Mucosa of stomach (tissue), 1 donor: ENCODE measurements around the gene JARID2.
"Not testable (repeated sequence)": the region's sequence is repeated elsewhere in the genome, so short reads cannot be mapped to it uniquely, and the experiment has no call there.

Experiments used
- H3K27me3 ChIP-seq: one replicate; pipeline ENCODE4 v1.7.0; 2013; ENCODE audit warnings: mild to moderate bottlenecking, low read length; ENCODE audit not compliant: control insufficient read depth, insufficient read depth
- H3K36me3 ChIP-seq: one replicate; pipeline ENCODE4 v1.7.0; 2013; ENCODE audit warnings: low read length; ENCODE audit not compliant: control insufficient read depth, insufficient read depth
- H3K4me1 ChIP-seq: one replicate; pipeline ENCODE4 v1.7.0; 2013; ENCODE audit warnings: mild to moderate bottlenecking, low read length; ENCODE audit not compliant: control insufficient read depth, insufficient read depth
- H3K4me3 ChIP-seq: one replicate; pipeline ENCODE4 v1.7.0; 2013; ENCODE audit warnings: low read length
- H3K9ac ChIP-seq: one replicate; pipeline ENCODE4 v1.7.0; 2013; ENCODE audit warnings: mild to moderate bottlenecking, low read length, moderate library complexity
- H3K9me3 ChIP-seq: one replicate; pipeline ENCODE4 v1.7.0; 2013; ENCODE audit warnings: mild to moderate bottlenecking, low read length, moderate library complexity; ENCODE audit not compliant: control insufficient read depth
- donor health status: Pancreatic carcinoma.

JARID2 gene

DNA sequence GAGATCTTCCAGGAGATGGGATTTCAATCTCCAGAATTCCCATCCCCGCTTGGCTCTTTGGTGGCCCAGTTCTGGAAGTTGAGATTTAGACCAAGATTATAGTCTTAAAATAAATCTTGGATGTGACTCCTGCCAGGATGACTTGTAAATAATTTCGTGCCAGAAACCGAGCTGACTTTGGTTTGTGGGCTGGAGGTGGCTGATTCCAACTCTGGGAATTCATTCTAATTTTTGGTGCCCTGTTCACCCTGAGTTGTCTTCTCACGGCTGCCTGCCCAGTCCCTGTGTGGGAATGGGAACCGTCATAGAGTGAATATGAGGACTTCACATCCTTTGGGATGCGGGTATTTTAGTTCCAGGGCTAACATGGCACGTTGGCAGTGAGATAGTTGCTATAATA, 64.8 kb downstream of the JARID2 start:
- H3K4me1 ChIP-seq = peaks cover 12% of the 10 kb centered on the region
- H3K4me3 ChIP-seq = no peak overlapping the region
- no peaks in the 10 kb centered on the region for H3K9me3 ChIP-seq
- H3K36me3 ChIP-seq = no peaks in the 10 kb centered on the region
- no peak overlapping the region for H3K9ac ChIP-seq
- no peaks in the 10 kb centered on the region for H3K27me3 ChIP-seq

DNA sequence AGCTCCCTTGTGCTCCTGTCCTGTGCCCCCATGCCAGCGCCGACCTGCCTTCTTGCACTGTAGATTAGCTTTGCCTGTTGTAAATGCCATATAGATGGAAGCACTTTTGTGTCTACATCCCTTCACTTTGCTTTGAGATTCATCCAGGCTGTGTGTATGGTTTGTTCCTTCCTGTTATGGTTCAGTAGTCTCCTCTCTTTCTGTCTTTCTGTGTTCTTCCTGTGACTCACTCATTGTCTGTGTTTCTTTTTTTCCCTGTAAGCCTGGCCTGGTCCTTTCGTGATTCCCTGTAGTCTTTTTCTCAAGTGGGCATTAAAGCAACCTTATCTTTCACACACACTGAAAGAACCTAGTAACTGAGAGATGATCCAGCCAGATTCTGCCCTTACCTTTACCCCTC, 66.6 kb downstream of the JARID2 start:
- H3K4me1 ChIP-seq = peaks cover 12% of the 10 kb centered on the region

DNA sequence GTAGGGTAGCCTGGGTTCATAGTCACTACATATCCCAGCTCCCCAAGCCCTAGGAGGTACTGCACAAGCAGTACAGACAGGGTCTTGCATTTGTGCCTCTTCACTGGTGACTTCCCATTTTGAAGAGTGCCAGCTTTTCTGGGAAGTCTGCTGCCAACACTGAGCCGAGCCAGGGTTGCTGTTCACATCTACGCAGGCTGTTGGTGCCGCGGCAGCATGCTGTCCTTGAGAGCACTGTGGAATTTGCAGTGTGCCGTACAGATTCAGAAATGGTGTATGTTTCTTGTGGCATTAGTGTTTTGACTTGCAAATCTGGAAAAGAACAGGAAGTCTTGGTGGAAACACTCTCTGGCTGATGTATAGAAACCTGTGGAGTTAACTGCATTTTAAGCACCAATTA, 67.5 kb downstream of the JARID2 start:
- H3K36me3 ChIP-seq = no peaks in the 10 kb centered on the region
- H3K4me3 ChIP-seq = no peak overlapping the region
- no peaks in the 10 kb centered on the region for H3K27me3 ChIP-seq
- H3K9me3 ChIP-seq = no peaks in the 10 kb centered on the region
- no peak overlapping the region for H3K9ac ChIP-seq
- peaks cover 12% of the 10 kb centered on the region for H3K4me1 ChIP-seq

More for the DNA sequence above, 66.6 kb downstream of the JARID2 start:
- Histone ChIP-seq H3K4me3 (no peak overlapping the region), H3K27me3 (no peaks in the 10 kb centered on the region), H3K36me3 (no peaks in the 10 kb centered on the region), H3K9me3 (no peaks in the 10 kb centered on the region), H3K9ac (no peak overlapping the region)

DNA sequence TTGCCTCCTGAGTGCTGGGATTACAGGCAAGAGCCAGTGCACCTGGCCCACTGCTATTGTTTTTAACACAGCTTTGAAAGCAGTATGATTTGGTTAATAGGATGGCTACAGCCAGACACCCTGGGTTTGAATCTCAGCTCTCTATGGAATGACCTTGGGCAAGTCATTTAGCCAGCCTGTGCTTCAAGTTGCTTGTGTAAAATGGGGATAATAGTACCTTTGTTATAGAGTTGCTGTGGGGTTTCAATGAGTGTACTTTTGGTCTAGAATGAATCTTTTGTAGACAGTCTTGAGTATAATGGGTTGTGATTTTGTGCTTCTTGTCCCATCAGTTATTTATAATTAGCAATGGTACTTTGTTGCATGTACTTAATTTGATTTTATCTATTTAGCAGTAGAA, 70.9 kb downstream of the JARID2 start:
- Histone ChIP-seq H3K27me3 (no peaks in the 10 kb centered on the region), H3K9me3 (no peaks in the 10 kb centered on the region), H3K4me1 (peaks cover 10% of the 10 kb centered on the region), H3K4me3 (no peak overlapping the region), H3K9ac (no peak overlapping the region), H3K36me3 (no peaks in the 10 kb centered on the region)

DNA sequence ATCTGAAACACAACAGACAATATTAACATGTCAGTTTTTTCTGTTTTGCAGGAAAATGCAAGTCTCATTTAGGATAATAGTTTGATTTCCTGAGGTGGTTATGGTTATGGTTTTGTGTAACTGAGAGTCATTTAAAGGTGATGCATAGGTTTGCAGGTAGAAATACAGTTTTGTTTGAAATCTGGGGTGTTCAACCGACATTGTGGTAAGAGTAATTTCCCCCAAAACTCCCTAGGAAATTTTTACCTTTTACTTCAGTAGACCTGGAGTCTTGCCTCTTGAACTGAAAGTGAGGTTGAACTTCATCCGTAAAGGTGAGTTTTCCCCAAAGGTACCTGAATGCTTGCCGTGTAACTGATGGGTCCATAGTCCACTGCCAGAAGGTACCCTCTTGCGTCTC, 71.4 kb downstream of the JARID2 start:
- H3K36me3 ChIP-seq = no peaks in the 10 kb centered on the region
- peaks cover 15% of the 10 kb centered on the region for H3K4me1 ChIP-seq
- no peak overlapping the region for H3K9ac ChIP-seq
- no peak overlapping the region for H3K4me3 ChIP-seq
- H3K9me3 ChIP-seq = no peaks in the 10 kb centered on the region
- H3K27me3 ChIP-seq = no peaks in the 10 kb centered on the region

DNA sequence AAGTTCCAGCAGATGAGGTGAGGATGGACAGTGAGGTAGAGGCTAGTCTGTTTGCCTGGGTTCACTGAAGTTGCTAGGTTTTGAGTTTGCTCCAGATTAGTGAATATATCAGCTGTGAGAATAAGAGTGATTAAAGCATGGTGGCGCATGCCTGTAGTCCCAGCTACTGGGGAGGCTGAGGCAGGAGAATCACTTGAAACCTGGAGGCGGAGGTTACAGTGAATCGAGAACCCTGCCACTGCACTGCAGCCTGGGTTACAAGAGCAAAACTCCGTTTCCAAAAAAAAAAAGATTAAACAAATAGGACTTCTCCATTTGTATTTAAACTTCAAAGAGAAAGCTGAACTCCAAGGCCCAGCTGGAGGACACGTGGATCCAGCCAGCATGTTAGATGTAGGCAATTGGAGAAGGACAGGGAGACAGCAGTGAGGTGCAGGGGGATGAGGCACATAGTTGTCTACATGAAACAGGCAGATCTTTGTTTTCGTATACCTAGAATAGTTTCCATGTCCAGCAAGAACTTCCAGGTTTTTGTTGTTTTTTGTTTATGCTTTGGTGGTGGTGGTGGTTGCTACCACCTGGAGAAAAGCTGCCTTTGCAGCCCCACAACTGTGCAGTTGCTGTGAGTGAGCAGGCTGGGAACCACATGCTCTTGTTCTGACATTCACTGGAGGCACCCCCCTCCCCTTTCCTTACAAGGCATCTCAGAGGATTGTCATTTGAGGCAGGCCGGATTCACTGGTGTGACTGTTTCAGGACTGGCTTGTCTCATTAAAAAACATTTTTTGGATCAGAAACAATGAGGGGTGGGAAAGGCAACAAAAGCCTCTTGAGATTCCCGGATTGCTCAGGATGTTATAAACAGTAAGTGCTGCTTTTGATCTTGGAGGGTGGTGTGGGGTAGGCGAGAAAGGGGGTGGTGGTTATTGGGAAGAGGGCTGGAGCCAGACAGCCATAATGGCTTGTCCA, 72.3 kb downstream of the JARID2 start:
- Histone ChIP-seq H3K9ac (no peak overlapping the region), H3K36me3 (no peaks in the 10 kb centered on the region), H3K27me3 (no peaks in the 10 kb centered on the region), H3K4me1 (peaks cover 25% of the 10 kb centered on the region), H3K4me3 (no peak overlapping the region), H3K9me3 (no peaks in the 10 kb centered on the region)

DNA sequence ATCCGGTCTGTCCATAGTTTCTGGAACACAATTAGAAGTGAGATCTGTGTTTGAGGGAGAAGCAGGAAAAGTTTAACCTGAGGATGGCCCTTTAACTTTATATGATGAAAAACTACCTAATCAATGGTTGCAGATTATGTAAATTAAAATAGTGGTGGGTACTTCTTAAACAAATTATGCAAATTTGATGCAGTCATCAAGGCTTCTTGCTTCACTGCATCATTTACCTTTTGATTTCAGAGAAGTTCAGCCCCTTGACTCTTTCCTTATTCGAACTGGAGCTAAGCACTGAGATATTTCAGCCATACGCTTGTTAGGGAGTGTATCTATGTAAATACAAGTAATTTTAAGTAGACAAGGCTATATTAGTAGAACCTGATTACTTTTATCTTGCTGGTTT, 73.8 kb downstream of the JARID2 start:
- no peaks in the 10 kb centered on the region for H3K27me3 ChIP-seq
- H3K9ac ChIP-seq = no peak overlapping the region
- no peak overlapping the region for H3K4me3 ChIP-seq
- H3K4me1 ChIP-seq = peaks cover 29% of the 10 kb centered on the region
- H3K36me3 ChIP-seq = no peaks in the 10 kb centered on the region
- no peaks in the 10 kb centered on the region for H3K9me3 ChIP-seq

DNA sequence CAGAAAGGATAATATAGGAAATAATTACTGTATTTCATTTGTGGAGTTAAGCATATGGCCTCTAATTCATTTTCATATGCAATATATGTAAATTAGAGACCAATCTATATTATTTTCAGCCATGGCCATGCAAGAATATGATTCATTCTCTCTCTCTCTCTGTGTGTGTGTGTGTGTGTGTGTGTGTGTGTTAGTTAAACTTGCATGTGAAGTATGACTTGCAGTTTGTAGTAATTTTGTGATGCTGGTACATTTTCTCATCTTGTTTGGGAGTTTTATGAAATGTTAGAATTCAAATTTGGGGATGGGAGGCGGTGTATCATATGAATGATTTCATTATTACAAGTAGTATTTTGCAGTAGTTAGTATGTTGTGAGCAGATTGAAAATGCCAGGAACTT, 74.8 kb downstream of the JARID2 start:
- no peak overlapping the region for H3K4me3 ChIP-seq
- H3K36me3 ChIP-seq = no peaks in the 10 kb centered on the region
- no peaks in the 10 kb centered on the region for H3K9me3 ChIP-seq
- H3K4me1 ChIP-seq = peaks cover 29% of the 10 kb centered on the region
- H3K9ac ChIP-seq = no peak overlapping the region
- no peaks in the 10 kb centered on the region for H3K27me3 ChIP-seq

DNA sequence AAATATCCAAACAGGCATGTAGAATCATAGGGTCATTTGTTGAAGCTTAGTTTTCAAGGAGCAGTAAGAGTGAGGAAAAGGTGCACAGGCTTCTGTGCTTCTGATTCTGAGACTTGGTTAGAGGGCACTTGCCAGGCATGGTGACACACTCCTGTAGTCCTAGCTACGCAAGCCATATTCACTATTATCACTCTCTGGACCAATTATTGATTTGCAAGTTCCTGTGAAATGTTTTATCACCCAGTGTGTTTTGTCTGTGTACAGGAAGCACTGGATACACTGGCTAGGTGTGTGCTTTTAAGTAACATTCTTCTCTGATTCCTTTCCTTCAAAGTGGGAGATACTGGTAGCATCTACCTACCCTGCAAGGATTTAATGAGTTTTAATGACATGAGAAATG, 76.3 kb downstream of the JARID2 start:
- peaks cover 42% of the 10 kb centered on the region for H3K4me1 ChIP-seq
- H3K4me3 ChIP-seq = no peak overlapping the region
- no peaks in the 10 kb centered on the region for H3K36me3 ChIP-seq
- no peaks in the 10 kb centered on the region for H3K9me3 ChIP-seq
- H3K27me3 ChIP-seq = no peaks in the 10 kb centered on the region
- H3K9ac ChIP-seq = no peak overlapping the region

DNA sequence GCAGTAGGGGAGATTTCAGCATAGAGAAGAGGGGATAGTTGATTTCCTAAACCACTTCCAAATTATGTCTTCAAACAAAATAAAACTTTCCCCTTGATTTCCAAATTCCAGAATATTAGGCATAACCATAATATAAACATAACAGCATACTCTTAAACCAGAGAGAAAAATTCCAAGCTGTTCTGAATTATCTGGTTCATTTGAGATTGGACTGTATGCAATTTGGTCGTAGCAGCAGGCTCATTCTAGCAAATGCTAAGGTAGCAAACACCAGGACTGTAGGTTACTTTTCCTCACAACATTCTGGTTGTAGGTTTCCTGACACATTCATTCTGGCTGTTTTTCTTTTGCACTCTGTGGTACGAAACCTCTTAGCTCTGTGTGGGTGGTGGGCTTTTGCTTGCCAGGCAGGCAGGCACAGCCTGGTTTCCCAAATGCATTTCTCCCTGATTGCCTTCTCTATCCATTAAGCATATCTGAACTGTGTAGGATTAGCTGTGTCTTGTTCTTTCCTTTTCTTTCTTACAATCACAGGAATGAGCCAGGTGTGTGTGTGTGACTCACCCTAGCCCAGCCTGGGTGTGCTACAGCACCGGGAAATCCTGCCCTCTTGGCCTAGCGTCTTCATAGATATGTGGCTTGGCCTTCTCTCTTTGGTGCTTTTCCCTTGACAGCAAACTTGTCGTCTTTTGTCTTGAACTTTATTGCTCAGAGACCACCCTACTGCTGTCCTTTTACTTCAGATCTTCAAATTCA, 77.1 kb downstream of the JARID2 start:
- Histone ChIP-seq H3K4me1 (peaks cover 48% of the 10 kb centered on the region), H3K4me3 (no peak overlapping the region), H3K9ac (no peak overlapping the region), H3K36me3 (no peaks in the 10 kb centered on the region), H3K9me3 (no peaks in the 10 kb centered on the region), H3K27me3 (no peaks in the 10 kb centered on the region)

DNA sequence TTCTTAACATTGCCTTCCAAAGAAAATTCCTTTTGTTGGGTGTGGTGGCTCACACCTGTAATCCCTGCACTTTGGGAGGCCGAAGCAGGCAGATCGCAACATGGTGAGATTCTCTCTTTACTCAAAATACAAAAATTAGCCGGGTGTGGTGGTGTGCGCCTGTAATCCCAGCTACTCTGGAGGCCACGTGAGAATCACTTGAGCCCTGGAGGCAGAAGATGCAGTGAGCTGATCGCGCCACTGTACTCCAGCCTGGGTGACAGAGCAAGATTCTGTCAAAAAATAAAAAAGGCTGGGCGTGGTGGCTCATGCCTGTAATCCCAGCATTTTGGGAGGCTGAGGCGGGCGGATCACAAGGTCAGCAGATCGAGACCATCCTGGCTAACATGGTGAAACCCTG, 77.7 kb downstream of the JARID2 start:
- peaks cover 48% of the 10 kb centered on the region for H3K4me1 ChIP-seq
- H3K9me3 ChIP-seq, H3K9ac ChIP-seq, H3K4me3 ChIP-seq, H3K36me3 ChIP-seq, H3K27me3 ChIP-seq: not testable (repeated sequence)

DNA sequence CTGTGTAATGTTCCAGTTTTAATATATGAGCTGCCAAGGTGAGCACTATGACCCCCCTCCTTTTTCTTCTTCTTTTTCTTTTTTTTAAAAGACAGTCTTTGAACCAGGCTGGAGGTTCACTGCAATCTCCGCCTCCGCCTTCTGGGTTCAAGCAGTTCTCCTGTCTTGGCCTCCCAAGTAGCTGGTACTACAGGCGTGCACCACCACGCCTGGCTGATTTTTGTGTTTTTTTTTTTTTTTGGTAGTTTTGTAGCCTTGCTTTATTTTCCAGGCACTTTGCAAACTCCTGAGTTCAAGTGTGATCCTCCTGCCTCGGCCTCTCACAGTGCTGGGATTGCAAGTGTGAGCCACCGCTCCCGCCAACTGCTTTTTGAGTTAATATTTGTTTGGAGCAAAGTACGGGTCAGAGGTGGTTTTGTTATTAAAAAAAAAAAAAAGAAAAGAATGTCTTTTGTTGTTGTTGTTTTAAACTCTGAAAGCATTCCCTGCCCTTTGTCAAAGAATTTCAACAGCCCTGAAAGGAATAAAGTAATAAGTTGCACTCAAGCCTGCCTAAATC, 78.6 kb downstream of the JARID2 start:
- Histone ChIP-seq H3K9ac (no peak overlapping the region), H3K27me3 (no peaks in the 10 kb centered on the region), H3K4me3 (no peak overlapping the region), H3K4me1 (peaks cover 46% of the 10 kb centered on the region), H3K36me3 (no peaks in the 10 kb centered on the region), H3K9me3 (no peaks in the 10 kb centered on the region)
